Panc1 (cell line): ENCODE measurements around the gene RIPOR2. TPM values are rescaled to one million over a fixed set of nuclear protein-coding genes. Genes with fewer than 3 reads are reported as not detected.

ENCODE experiments used
- ATAC-seq: fragments of 200-7000 bp; cut with Tn5 transposase; 2 replicates; pipeline ENCODE4 v1.9.1; 2020; ENCODE audit warnings: mild to moderate bottlenecking, moderate library complexity
- BruUV-seq: library from RNA; stranded (reverse); fragments of 400-500 nt; replicated peaks from 2 replicates; lab custom pipeline; 2021; lab: Mats Ljungman, UMichigan
- CTCF ChIA-PET: fragments of 300-600 bp; sonication (Branson Sonifier 250); formaldehyde crosslinking; loops from one replicate; lab custom pipeline; 2022; ENCODE audit warnings: antibody characterized with exemption; lab: Charles Lee
- POLR2A ChIA-PET: fragments of 300-600 bp; sonication (Branson Sonifier 250); formaldehyde crosslinking; loops from one replicate; lab custom pipeline; 2022; ENCODE audit warnings: antibody characterized with exemption; lab: Charles Lee
- DNase-seq: peaks from one replicate; pipeline ENCODE4 v3.0.0-alpha.2; 2010; ENCODE audit warnings: low read depth, low spot score
- H3K27ac ChIP-seq: 2 replicates; pipeline ENCODE4 v1.5.1; 2011; ENCODE audit warnings: mild to moderate bottlenecking, low read length, inconsistent platforms
- H3K27me3 ChIP-seq: fragments of 200-500 bp; sonication (Bioruptor generic); 2 replicates; pipeline ENCODE4 v1.6.0; 2014; ENCODE audit warnings: low read length, inconsistent platforms; ENCODE audit not compliant: control insufficient read depth, insufficient read depth
- H3K36me3 ChIP-seq: fragments of 200-500 bp; sonication (Bioruptor generic); 2 replicates; pipeline ENCODE4 v1.5.1; 2014; ENCODE audit warnings: inconsistent platforms, mild to moderate bottlenecking, low read length, moderate library complexity; ENCODE audit not compliant: control insufficient read depth, insufficient read depth
- H3K4me1 ChIP-seq: 2 replicates; pipeline ENCODE4 v1.5.1; 2011; ENCODE audit warnings: inconsistent platforms, mild to moderate bottlenecking, low read length, moderate library complexity; ENCODE audit not compliant: control insufficient read depth, insufficient read depth
- H3K4me3 ChIP-seq, 2 experiments: 2 replicates each; pipeline ENCODE4 v1.5.1; 2011 to 2012; ENCODE audit warnings: low read depth in 2 of 2, low read length in 2 of 2, mild to moderate bottlenecking in 2 of 2, inconsistent platforms in 1 of 2, moderate library complexity in 1 of 2
- H3K9me3 ChIP-seq: fragments of 200-500 bp; sonication (Bioruptor generic); 2 replicates; pipeline ENCODE4 v1.5.1; 2014; ENCODE audit warnings: low read depth, mild to moderate bottlenecking, inconsistent platforms, low read length, moderate library complexity; ENCODE audit not compliant: control insufficient read depth, insufficient read depth
- POLR2AphosphoS5 ChIP-seq: IDR thresholded peaks from 2 replicates; pipeline ENCODE4 v1.6.1; 2012; ENCODE audit warnings: mild to moderate bottlenecking, low read depth, low read length, moderate library complexity
- SIN3A ChIP-seq: IDR thresholded peaks from 2 replicates; pipeline ENCODE4 v1.6.1; 2012; ENCODE audit warnings: low read depth, mild to moderate bottlenecking, low read length, moderate library complexity, borderline replicate concordance; ENCODE audit not compliant: insufficient read depth
- TCF7L2 ChIP-seq: IDR thresholded peaks from 2 replicates; pipeline ENCODE4 v1.6.1; 2011; ENCODE audit warnings: mild to moderate bottlenecking, low read depth, low read length, inconsistent platforms
- in situ Hi-C: cut with HindIII; loops from 2 replicates; pipeline ENCODE4 v1.10.0; 2016; ENCODE audit warnings: low sequenced_read_pairs, low pct_unique_long_range_greater_than_20kb
- intact Hi-C: fragments of 100-400 bp; cut with micrococcal nuclease; formaldehyde crosslinking; loops from one replicate; pipeline ENCODE4 v1.10.0; 2022; ENCODE audit not compliant: unreplicated experiment
- total RNA-seq: library from RNA; stranded (reverse); gene quantifications from one replicate; pipeline ENCODE4 v1.2.1, GENCODE V29; 2021; ENCODE audit not compliant: unreplicated experiment
- TF ChIP-seq, protein P1 (sequence below), 2 experiments: IDR thresholded peaks; 2 replicates each; pipeline ENCODE4 v1.6.1; 2011 to 2012; ENCODE audit warnings: low read depth in 2 of 2, control low read depth in 1 of 2, low read length in 1 of 2, mild to moderate bottlenecking in 1 of 2, moderate library complexity in 1 of 2; ENCODE audit not compliant: insufficient read depth in 1 of 2
- TF ChIP-seq, protein P2 (sequence below): fragments of 450-650 bp; IDR thresholded peaks from 2 replicates; pipeline ENCODE4 v1.5.1; 2017; ENCODE audit warnings: mild to moderate bottlenecking

Gene RIPOR2
- total RNA-seq, 1 experiment from 2014 or later = 0.54 TPM

DNA sequence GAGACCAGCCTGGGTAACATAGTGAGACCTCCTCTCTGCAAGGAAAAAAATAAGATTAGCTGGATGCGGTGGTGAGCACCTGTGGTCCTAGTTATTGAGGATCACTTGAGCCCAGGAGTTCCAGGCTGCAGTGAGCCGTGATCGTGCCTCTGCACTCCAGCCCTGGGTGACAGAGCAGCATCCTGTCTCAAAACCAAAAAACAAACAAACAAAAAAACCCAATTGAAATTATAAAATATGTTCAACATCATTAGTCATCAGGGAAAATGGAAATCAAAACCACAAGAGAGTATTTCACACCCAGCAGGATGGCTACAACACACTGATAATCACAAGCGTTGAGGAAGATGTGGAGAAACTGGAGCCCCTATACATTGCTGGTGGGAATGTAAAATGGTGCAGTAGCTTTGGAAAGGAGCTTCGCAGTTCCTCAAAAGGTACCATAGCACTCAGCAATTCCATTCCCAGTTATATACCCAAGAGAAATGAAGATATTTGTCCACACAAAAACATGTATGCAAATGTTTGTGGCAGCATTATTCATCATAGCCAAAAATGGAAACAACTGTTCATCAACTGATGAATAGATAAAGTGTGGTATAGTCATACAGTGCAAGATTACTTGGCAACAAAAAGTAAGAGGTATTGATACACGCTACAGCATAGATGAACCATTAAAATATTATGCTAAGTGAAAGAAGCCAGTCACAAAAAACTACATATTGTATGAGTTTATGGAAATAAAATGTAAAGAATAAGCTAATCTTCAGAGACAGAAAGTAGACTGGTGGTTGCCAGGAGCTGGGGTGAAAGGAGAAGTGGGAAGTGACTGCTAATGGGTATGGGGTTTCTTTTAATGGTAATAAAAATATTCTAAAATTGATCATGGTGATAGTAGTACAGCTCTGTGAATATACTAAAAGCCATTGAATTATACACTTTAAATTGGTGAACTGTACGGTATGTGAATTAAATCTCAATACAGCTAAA lies 38.7 kb upstream of the RIPOR2 start:
- in situ Hi-C loops (no loop called here), intact Hi-C loops (no loop called here)
- no peak for DNase-seq
- no peaks in the 10 kb centered on the region for H3K4me1 ChIP-seq
- H3K9me3 ChIP-seq = no peaks in the 10 kb centered on the region
- ChIA-PET CTCF (no interaction called here), POLR2A (no interaction called here)
- no peak overlapping the region for H3K27ac ChIP-seq
- no peaks in the 10 kb centered on the region for H3K36me3 ChIP-seq
- ATAC-seq = no peak
- no peak overlapping the region for H3K4me3 ChIP-seq
- no TSS peak for BruUV-seq
- TF ChIP-seq SIN3A (no peak), TCF7L2 (no peak), POLR2AphosphoS5 (no peak)
- TF ChIP-seq, protein P1, sequence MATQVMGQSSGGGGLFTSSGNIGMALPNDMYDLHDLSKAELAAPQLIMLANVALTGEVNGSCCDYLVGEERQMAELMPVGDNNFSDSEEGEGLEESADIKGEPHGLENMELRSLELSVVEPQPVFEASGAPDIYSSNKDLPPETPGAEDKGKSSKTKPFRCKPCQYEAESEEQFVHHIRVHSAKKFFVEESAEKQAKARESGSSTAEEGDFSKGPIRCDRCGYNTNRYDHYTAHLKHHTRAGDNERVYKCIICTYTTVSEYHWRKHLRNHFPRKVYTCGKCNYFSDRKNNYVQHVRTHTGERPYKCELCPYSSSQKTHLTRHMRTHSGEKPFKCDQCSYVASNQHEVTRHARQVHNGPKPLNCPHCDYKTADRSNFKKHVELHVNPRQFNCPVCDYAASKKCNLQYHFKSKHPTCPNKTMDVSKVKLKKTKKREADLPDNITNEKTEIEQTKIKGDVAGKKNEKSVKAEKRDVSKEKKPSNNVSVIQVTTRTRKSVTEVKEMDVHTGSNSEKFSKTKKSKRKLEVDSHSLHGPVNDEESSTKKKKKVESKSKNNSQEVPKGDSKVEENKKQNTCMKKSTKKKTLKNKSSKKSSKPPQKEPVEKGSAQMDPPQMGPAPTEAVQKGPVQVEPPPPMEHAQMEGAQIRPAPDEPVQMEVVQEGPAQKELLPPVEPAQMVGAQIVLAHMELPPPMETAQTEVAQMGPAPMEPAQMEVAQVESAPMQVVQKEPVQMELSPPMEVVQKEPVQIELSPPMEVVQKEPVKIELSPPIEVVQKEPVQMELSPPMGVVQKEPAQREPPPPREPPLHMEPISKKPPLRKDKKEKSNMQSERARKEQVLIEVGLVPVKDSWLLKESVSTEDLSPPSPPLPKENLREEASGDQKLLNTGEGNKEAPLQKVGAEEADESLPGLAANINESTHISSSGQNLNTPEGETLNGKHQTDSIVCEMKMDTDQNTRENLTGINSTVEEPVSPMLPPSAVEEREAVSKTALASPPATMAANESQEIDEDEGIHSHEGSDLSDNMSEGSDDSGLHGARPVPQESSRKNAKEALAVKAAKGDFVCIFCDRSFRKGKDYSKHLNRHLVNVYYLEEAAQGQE (IDR thresholded peaks at IDR 0.05; ENCODE audit: insufficient read depth in 1 of 2, low read depth in 2 of 2, low read length in 1 of 2) = no peak
- TF ChIP-seq, protein P2, sequence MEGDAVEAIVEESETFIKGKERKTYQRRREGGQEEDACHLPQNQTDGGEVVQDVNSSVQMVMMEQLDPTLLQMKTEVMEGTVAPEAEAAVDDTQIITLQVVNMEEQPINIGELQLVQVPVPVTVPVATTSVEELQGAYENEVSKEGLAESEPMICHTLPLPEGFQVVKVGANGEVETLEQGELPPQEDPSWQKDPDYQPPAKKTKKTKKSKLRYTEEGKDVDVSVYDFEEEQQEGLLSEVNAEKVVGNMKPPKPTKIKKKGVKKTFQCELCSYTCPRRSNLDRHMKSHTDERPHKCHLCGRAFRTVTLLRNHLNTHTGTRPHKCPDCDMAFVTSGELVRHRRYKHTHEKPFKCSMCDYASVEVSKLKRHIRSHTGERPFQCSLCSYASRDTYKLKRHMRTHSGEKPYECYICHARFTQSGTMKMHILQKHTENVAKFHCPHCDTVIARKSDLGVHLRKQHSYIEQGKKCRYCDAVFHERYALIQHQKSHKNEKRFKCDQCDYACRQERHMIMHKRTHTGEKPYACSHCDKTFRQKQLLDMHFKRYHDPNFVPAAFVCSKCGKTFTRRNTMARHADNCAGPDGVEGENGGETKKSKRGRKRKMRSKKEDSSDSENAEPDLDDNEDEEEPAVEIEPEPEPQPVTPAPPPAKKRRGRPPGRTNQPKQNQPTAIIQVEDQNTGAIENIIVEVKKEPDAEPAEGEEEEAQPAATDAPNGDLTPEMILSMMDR = no peak
- H3K27me3 ChIP-seq = peaks cover 3% of the 10 kb centered on the region

DNA sequence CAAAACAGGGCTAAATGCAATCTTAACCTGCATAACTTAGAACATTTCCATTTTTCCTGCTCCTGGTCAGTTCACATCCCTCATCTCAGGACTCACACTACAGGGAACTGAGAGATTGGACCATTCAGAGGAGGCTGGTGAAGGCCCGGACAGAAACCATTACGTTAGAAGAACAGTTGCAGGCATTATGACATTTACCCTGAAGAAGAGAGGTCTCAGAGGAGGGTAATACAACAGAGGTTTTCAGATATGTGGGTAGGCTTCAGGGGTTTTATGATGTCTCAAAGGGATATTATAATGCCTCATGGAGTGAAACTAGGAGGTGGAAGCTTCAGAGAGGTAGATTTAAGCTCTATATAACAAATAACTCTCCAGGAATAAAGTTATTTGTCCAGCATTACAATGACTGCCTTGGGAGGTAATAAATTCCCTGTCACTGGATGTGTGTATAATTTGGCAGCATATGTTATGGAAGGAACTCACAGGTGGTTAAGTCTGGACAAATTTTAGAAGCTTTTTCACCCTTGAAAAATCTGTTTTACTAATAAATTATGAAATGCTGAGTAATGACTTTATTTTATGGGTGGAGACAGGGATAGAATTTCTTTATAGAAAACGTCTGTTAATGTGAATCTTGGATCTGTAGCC lies 36.7 kb upstream of the RIPOR2 start:
- DNase-seq = no peak
- H3K4me1 ChIP-seq = no peaks in the 10 kb centered on the region
- POLR2A ChIA-PET = no interaction called here
- BruUV-seq = no TSS peak
- H3K27ac ChIP-seq = no peak overlapping the region
- H3K36me3 ChIP-seq = no peaks in the 10 kb centered on the region
- ATAC-seq = no peak
- CTCF ChIA-PET = no interaction called here
- in situ Hi-C loops (no loop called here), intact Hi-C loops (no loop called here)
- H3K4me3 ChIP-seq = no peak overlapping the region
- no peaks in the 10 kb centered on the region for H3K27me3 ChIP-seq
- H3K9me3 ChIP-seq = no peaks in the 10 kb centered on the region
- TF ChIP-seq POLR2AphosphoS5 (no peak), TCF7L2 (no peak), SIN3A (no peak)
- TF ChIP-seq, protein P1 (IDR thresholded peaks at IDR 0.05; ENCODE audit: insufficient read depth in 1 of 2, low read depth in 2 of 2, low read length in 1 of 2) = no peak
- TF ChIP-seq, protein P2 = no peak
